Activated T-cell treated with anti-CD3 and anti-CD28 coated beads, Interleukin-2, amount 50 U/mL, for 24 hours (primary cell): ENCODE results near the gene KCNMA1.

Experiments
- DNase-seq: peaks from one replicate; pipeline ENCODE4 v3.0.0-alpha.2; 2020
- H3K27ac Mint-ChIP-seq: 2 replicates; pipeline ENCODE4 v1.8.0; 2020; ENCODE audit warnings: mild to moderate bottlenecking, mixed read lengths
- H3K27me3 Mint-ChIP-seq: 2 replicates; pipeline ENCODE4 v1.8.0; 2020; ENCODE audit warnings: mixed read lengths
- H3K36me3 Mint-ChIP-seq: 2 replicates; pipeline ENCODE4 v1.8.0; 2020; ENCODE audit warnings: low read depth, mixed read lengths
- H3K4me1 Mint-ChIP-seq: 2 replicates; pipeline ENCODE4 v1.8.0; 2020; ENCODE audit warnings: low read depth, mixed read lengths
- H3K4me3 Mint-ChIP-seq: 2 replicates; pipeline ENCODE4 v1.8.0; 2020; ENCODE audit warnings: mild to moderate bottlenecking, moderate library complexity, mixed read lengths
- H3K9me3 Mint-ChIP-seq: 2 replicates; pipeline ENCODE4 v1.8.0; 2020; ENCODE audit warnings: mixed read lengths

Gene KCNMA1

GRCh38 chr10:77498210-77498609 is 139.4 kb downstream of the KCNMA1 start:
- Mint-ChIP-seq H3K4me3 (no peak overlapping the region), H3K27ac (no peak overlapping the region), H3K9me3 (no peaks in the 10 kb centered on the region), H3K36me3 (no peaks in the 10 kb centered on the region), H3K27me3 (peaks cover 3% of the 10 kb centered on the region), H3K4me1 (peaks cover 13% of the 10 kb centered on the region)
- no peak for DNase-seq

GRCh38 chr10:77497748-77498147 is 139.9 kb downstream of the KCNMA1 start:
- no peak for DNase-seq
- H3K4me1 Mint-ChIP-seq: peaks cover 13% of the 10 kb centered on the region
- H3K27ac Mint-ChIP-seq: no peak overlapping the region
- no peak overlapping the region for H3K4me3 Mint-ChIP-seq
- H3K9me3 Mint-ChIP-seq: no peaks in the 10 kb centered on the region
- H3K36me3 Mint-ChIP-seq: no peaks in the 10 kb centered on the region
- peaks cover 3% of the 10 kb centered on the region for H3K27me3 Mint-ChIP-seq

GRCh38 chr10:77496941-77497420 is 140.6 kb downstream of the KCNMA1 start:
- no peaks in the 10 kb centered on the region for H3K9me3 Mint-ChIP-seq
- no peak overlapping the region for H3K4me3 Mint-ChIP-seq
- H3K4me1 Mint-ChIP-seq: peaks cover 13% of the 10 kb centered on the region
- no peaks in the 10 kb centered on the region for H3K36me3 Mint-ChIP-seq
- H3K27ac Mint-ChIP-seq: no peak overlapping the region
- peaks cover 5% of the 10 kb centered on the region for H3K27me3 Mint-ChIP-seq
- no peak for DNase-seq

GRCh38 chr10:77494756-77495541 is 142.7 kb downstream of the KCNMA1 start:
- H3K4me3 Mint-ChIP-seq: no peak overlapping the region

GRCh38 chr10:77494327-77494726 is 143.3 kb downstream of the KCNMA1 start:
- H3K36me3 Mint-ChIP-seq: no peaks in the 10 kb centered on the region
- no peak for DNase-seq
- no peaks in the 10 kb centered on the region for H3K4me1 Mint-ChIP-seq
- H3K4me3 Mint-ChIP-seq: no peak overlapping the region
- no peaks in the 10 kb centered on the region for H3K9me3 Mint-ChIP-seq
- H3K27ac Mint-ChIP-seq: no peak overlapping the region
- H3K27me3 Mint-ChIP-seq: peaks cover 5% of the 10 kb centered on the region

More at GRCh38 chr10:77494756-77495541, 142.7 kb downstream of the KCNMA1 start:
- Mint-ChIP-seq H3K27me3 (peaks cover 5% of the 10 kb centered on the region), H3K36me3 (no peaks in the 10 kb centered on the region), H3K27ac (no peak overlapping the region), H3K9me3 (no peaks in the 10 kb centered on the region), H3K4me1 (no peaks in the 10 kb centered on the region)
- no peak for DNase-seq

- Mint-ChIP-seq H3K4me3 (no peak overlapping the region), H3K27me3 (peaks cover 5% of the 10 kb centered on the region), H3K9me3 (no peaks in the 10 kb centered on the region), H3K4me1 (no peaks in the 10 kb centered on the region), H3K36me3 (no peaks in the 10 kb centered on the region), H3K27ac (no peak overlapping the region)
- no peak for DNase-seq
Observed at GRCh38 chr10:77493851-77494261, 143.8 kb downstream of the KCNMA1 start.

- Mint-ChIP-seq H3K27ac (no peak overlapping the region), H3K4me1 (no peaks in the 10 kb centered on the region), H3K27me3 (peaks cover 5% of the 10 kb centered on the region), H3K4me3 (no peak overlapping the region), H3K9me3 (no peaks in the 10 kb centered on the region), H3K36me3 (no peaks in the 10 kb centered on the region)
- DNase-seq: no peak
Observed at GRCh38 chr10:77493239-77493806, 144.3 kb downstream of the KCNMA1 start.

GRCh38 chr10:77492368-77492994 is 145.1 kb downstream of the KCNMA1 start:
- no peak for DNase-seq
- Mint-ChIP-seq H3K4me3 (no peak overlapping the region), H3K9me3 (no peaks in the 10 kb centered on the region), H3K4me1 (no peaks in the 10 kb centered on the region), H3K27me3 (peaks cover 5% of the 10 kb centered on the region), H3K36me3 (no peaks in the 10 kb centered on the region), H3K27ac (no peak overlapping the region)

- no peak overlapping the region for H3K4me3 Mint-ChIP-seq
- H3K9me3 Mint-ChIP-seq: no peaks in the 10 kb centered on the region
- H3K27ac Mint-ChIP-seq: no peak overlapping the region
- H3K4me1 Mint-ChIP-seq: no peaks in the 10 kb centered on the region
- peaks cover 2% of the 10 kb centered on the region for H3K27me3 Mint-ChIP-seq
- H3K36me3 Mint-ChIP-seq: no peaks in the 10 kb centered on the region
- DNase-seq: no peak
Observed at GRCh38 chr10:77490534-77491314, 146.9 kb downstream of the KCNMA1 start.

- no peaks in the 10 kb centered on the region for H3K4me1 Mint-ChIP-seq
- no peaks in the 10 kb centered on the region for H3K9me3 Mint-ChIP-seq
- no peak overlapping the region for H3K27ac Mint-ChIP-seq
- no peak for DNase-seq
- H3K27me3 Mint-ChIP-seq: no peaks in the 10 kb centered on the region
- no peaks in the 10 kb centered on the region for H3K36me3 Mint-ChIP-seq
- H3K4me3 Mint-ChIP-seq: no peak overlapping the region
Observed at GRCh38 chr10:77486517-77486916, 151.1 kb downstream of the KCNMA1 start.

- Mint-ChIP-seq H3K36me3 (no peaks in the 10 kb centered on the region), H3K27me3 (no peaks in the 10 kb centered on the region), H3K4me3 (no peak overlapping the region), H3K4me1 (no peaks in the 10 kb centered on the region), H3K27ac (no peak overlapping the region), H3K9me3 (no peaks in the 10 kb centered on the region)
- DNase-seq: no peak
Observed at GRCh38 chr10:77485847-77486246, 151.8 kb downstream of the KCNMA1 start.

- Mint-ChIP-seq H3K27ac (no peak overlapping the region), H3K4me1 (no peaks in the 10 kb centered on the region), H3K9me3 (no peaks in the 10 kb centered on the region), H3K27me3 (no peaks in the 10 kb centered on the region), H3K36me3 (no peaks in the 10 kb centered on the region), H3K4me3 (no peak overlapping the region)
- no peak for DNase-seq
Observed at GRCh38 chr10:77482072-77482471, 155.5 kb downstream of the KCNMA1 start.

- H3K36me3 Mint-ChIP-seq: no peaks in the 10 kb centered on the region
- H3K27ac Mint-ChIP-seq: no peak overlapping the region
- H3K4me3 Mint-ChIP-seq: no peak overlapping the region
- H3K4me1 Mint-ChIP-seq: no peaks in the 10 kb centered on the region
- no peaks in the 10 kb centered on the region for H3K27me3 Mint-ChIP-seq
- H3K9me3 Mint-ChIP-seq: no peaks in the 10 kb centered on the region
- no peak for DNase-seq
Observed at GRCh38 chr10:77479586-77479985, 158.0 kb downstream of the KCNMA1 start.

GRCh38 chr10:77478962-77479359 is 158.6 kb downstream of the KCNMA1 start:
- H3K36me3 Mint-ChIP-seq: no peaks in the 10 kb centered on the region
- DNase-seq: no peak

More at GRCh38 chr10:77478962-77479359, 158.6 kb downstream of the KCNMA1 start:
- H3K27ac Mint-ChIP-seq: no peak overlapping the region
- H3K4me3 Mint-ChIP-seq: no peak overlapping the region
- no peaks in the 10 kb centered on the region for H3K9me3 Mint-ChIP-seq
- H3K27me3 Mint-ChIP-seq: no peaks in the 10 kb centered on the region
- H3K4me1 Mint-ChIP-seq: no peaks in the 10 kb centered on the region
